H1 (cell line): ENCODE measurements around the gene FOXL2. TPM values are rescaled to one million over a fixed set of nuclear protein-coding genes. Genes with fewer than 3 reads are reported as not detected.

Experiments
- CTCF ChIA-PET: fragments of 300-600 bp; sonication (Branson Sonifier 250); formaldehyde crosslinking; loops from one replicate; lab custom pipeline; 2021; ENCODE audit not compliant: partially characterized antibody; lab: Charles Lee
- POLR2A ChIA-PET: fragments of 300-600 bp; sonication (Branson Sonifier 250); formaldehyde crosslinking; loops from one replicate; lab custom pipeline; 2021; ENCODE audit warnings: inconsistent platforms; ENCODE audit not compliant: partially characterized antibody; lab: Charles Lee
- DNase-seq, 2 experiments: peaks; one replicate each; pipeline versions ENCODE4 v3.0.0 to v3.0.0-alpha.2; 2010 to 2022; ENCODE audit warnings: low spot score in 2 of 2, low read depth in 1 of 2, mixed read lengths in 1 of 2
- FAIRE-seq: peaks from 2 replicates; lab custom pipeline; 2011; peaks lifted over from hg19 to GRCh38; lab: Jason Lieb, UNC
- H2AFZ ChIP-seq: 2 replicates; pipeline ENCODE4 v1.8.1; 2012; ENCODE audit warnings: low read length, inconsistent platforms
- H2AK5ac ChIP-seq: 2 replicates; pipeline ENCODE4 v1.6.1; 2013; ENCODE audit warnings: low read depth, low read length
- H2BK120ac ChIP-seq: replicated peaks from 2 replicates; pipeline ENCODE3; 2013; ENCODE audit warnings: low read depth, low read length, inconsistent platforms
- H2BK12ac ChIP-seq: 2 replicates; pipeline ENCODE4 v1.6.1; 2013; ENCODE audit warnings: low read depth, low read length
- H2BK15ac ChIP-seq: 2 replicates; pipeline ENCODE4 v1.6.1; 2013; ENCODE audit warnings: low read length
- H2BK20ac ChIP-seq: 2 replicates; pipeline ENCODE4 v1.6.1; 2013; ENCODE audit warnings: low read length
- H2BK5ac ChIP-seq: 2 replicates; pipeline ENCODE4 v1.6.1; 2013; ENCODE audit warnings: low read depth, low read length
- H3K14ac ChIP-seq: 2 replicates; pipeline ENCODE4 v1.6.1; 2013; ENCODE audit warnings: inconsistent platforms; ENCODE audit not compliant: insufficient read length
- H3K18ac ChIP-seq: 2 replicates; pipeline ENCODE4 v1.6.1; 2013; ENCODE audit warnings: low read length; ENCODE audit errors: extremely low read depth
- H3K23ac ChIP-seq: 2 replicates; pipeline ENCODE4 v1.6.1; 2013; ENCODE audit warnings: inconsistent platforms; ENCODE audit not compliant: insufficient read length
- H3K23me2 ChIP-seq: 2 replicates; pipeline ENCODE4 v1.6.1; 2013; ENCODE audit warnings: low read depth, low read length
- H3K27ac ChIP-seq: 2 replicates; pipeline ENCODE4 v1.6.1; 2011; ENCODE audit warnings: low read depth, low read length, inconsistent platforms
- H3K27me3 ChIP-seq, 4 experiments: replicated peaks in 1 of 4; 1 replicate in 1 of 4; 2 replicates in 3 of 4; pipeline versions ENCODE4 v1.6.1 to v1.8.1; 2011 to 2013; ENCODE audit warnings: low read length in 3 of 4, mild to moderate bottlenecking in 3 of 4, inconsistent platforms in 2 of 4, mixed read lengths in 2 of 4, moderate library complexity in 1 of 4; ENCODE audit not compliant: control insufficient read depth in 3 of 4, insufficient read depth in 3 of 4; ENCODE audit errors: extremely low read depth in 1 of 4
- H3K36me3 ChIP-seq, 4 experiments: 2 replicates each; pipeline versions ENCODE4 v1.6.1 to v1.8.1; 2011 to 2013; ENCODE audit warnings: mild to moderate bottlenecking in 4 of 4, low read length in 3 of 4, moderate library complexity in 2 of 4, control low read depth in 1 of 4, inconsistent platforms in 1 of 4; ENCODE audit not compliant: insufficient read depth in 4 of 4, control insufficient read depth in 2 of 4
- H3K4ac ChIP-seq: replicated peaks from 2 replicates; pipeline ENCODE3; 2013; ENCODE audit warnings: low read length, low read depth, mixed read lengths, inconsistent platforms; ENCODE audit not compliant: insufficient read length
- H3K4me1 ChIP-seq, 4 experiments: replicated peaks in 1 of 4; 1 replicate in 1 of 4; 2 replicates in 3 of 4; pipeline versions ENCODE4 v1.6.1 to v1.8.1; 2011 to 2013; ENCODE audit warnings: low read length in 3 of 4, inconsistent platforms in 2 of 4, mixed read lengths in 1 of 4; ENCODE audit not compliant: insufficient read depth in 4 of 4, control insufficient read depth in 3 of 4
- H3K4me2 ChIP-seq, 2 experiments: 2 replicates each; pipeline versions ENCODE4 v1.6.1 to v1.8.1; 2011 to 2013; ENCODE audit warnings: low read depth in 2 of 2, low read length in 2 of 2, control low read depth in 1 of 2, inconsistent platforms in 1 of 2, mild to moderate bottlenecking in 1 of 2; ENCODE audit not compliant: insufficient read depth in 1 of 2
- H3K4me3 ChIP-seq, 4 experiments: fragments of 200-600, 300-600 bp in 1 of 4; sonication (generic), shearing (Covaris generic), sonication (Bioruptor Twin) in 1 of 4; 2 replicates each; pipeline versions ENCODE4 v1.5.1 to v1.8.1; 2011 to 2016; ENCODE audit warnings: low read length in 4 of 4, low read depth in 3 of 4, control low read depth in 2 of 4, inconsistent platforms in 2 of 4, mild to moderate bottlenecking in 2 of 4, mixed read lengths in 1 of 4, moderate library complexity in 1 of 4; ENCODE audit not compliant: insufficient read depth in 2 of 4; ENCODE audit errors: extremely low read depth in 1 of 4
- H3K56ac ChIP-seq: replicated peaks from 2 replicates; pipeline ENCODE3; 2013; ENCODE audit warnings: low read depth, mild to moderate bottlenecking, mixed read lengths, low read length, inconsistent platforms; ENCODE audit not compliant: insufficient read length
- H3K79me1 ChIP-seq: 2 replicates; pipeline ENCODE4 v1.6.1; 2013; ENCODE audit warnings: low read depth, low read length, control low read depth
- H3K79me2 ChIP-seq, 2 experiments: 2 replicates each; pipeline versions ENCODE4 v1.6.1 to v1.8.1; 2012 to 2013; ENCODE audit warnings: low read length in 2 of 2, mild to moderate bottlenecking in 2 of 2, inconsistent platforms in 1 of 2; ENCODE audit not compliant: insufficient read depth in 2 of 2, control insufficient read depth in 1 of 2
- H3K9ac ChIP-seq, 4 experiments: replicated peaks in 1 of 4; 1 replicate in 1 of 4; 2 replicates in 3 of 4; pipeline versions ENCODE4 v1.6.1 to v1.8.1; 2011 to 2013; ENCODE audit warnings: low read depth in 3 of 4, low read length in 3 of 4, control low read depth in 2 of 4, mild to moderate bottlenecking in 2 of 4, moderate library complexity in 2 of 4, inconsistent platforms in 1 of 4; ENCODE audit errors: extremely low read depth in 1 of 4
- H3K9me3 ChIP-seq, 2 experiments: 2 replicates each; pipeline versions ENCODE4 v1.6.1 to v1.8.1; 2012 to 2013; ENCODE audit warnings: mild to moderate bottlenecking in 2 of 2, moderate library complexity in 2 of 2, control low read depth in 1 of 2, inconsistent platforms in 1 of 2, low read depth in 1 of 2, low read length in 1 of 2, mixed read lengths in 1 of 2; ENCODE audit not compliant: insufficient read depth in 2 of 2
- H4K20me1 ChIP-seq, 2 experiments: replicated peaks in 1 of 2; 2 replicates each; pipeline versions ENCODE3 to v1.8.1; 2011 to 2013; ENCODE audit warnings: inconsistent platforms in 2 of 2, low read length in 2 of 2, mild to moderate bottlenecking in 1 of 2; ENCODE audit not compliant: insufficient read depth in 2 of 2, control insufficient read depth in 1 of 2
- H4K5ac ChIP-seq: 2 replicates; pipeline ENCODE4 v1.6.1; 2013; ENCODE audit warnings: low read length, low read depth, mixed read lengths, inconsistent platforms; ENCODE audit not compliant: insufficient read length
- H4K8ac ChIP-seq: 2 replicates; pipeline ENCODE4 v1.8.0; 2013; ENCODE audit warnings: mild to moderate bottlenecking, moderate library complexity, low read length, inconsistent platforms; ENCODE audit not compliant: insufficient read depth; ENCODE audit errors: extremely low read depth
- H4K91ac ChIP-seq: replicated peaks from 2 replicates; pipeline ENCODE3; 2013; ENCODE audit warnings: low read length, mixed read lengths, inconsistent platforms; ENCODE audit not compliant: insufficient read length
- BACH1 ChIP-seq: IDR thresholded peaks from 2 replicates; pipeline ENCODE4 v1.6.1; 2012; ENCODE audit warnings: low read length, improper control_type of control experiment
- BCL11A ChIP-seq, 2 experiments: IDR thresholded peaks; one replicate each; pipeline ENCODE4 v1.6.1; 2011; ENCODE audit warnings: low read depth in 2 of 2, low read length in 2 of 2, mild to moderate bottlenecking in 2 of 2
- KDM1A ChIP-seq: fragments of 200-600, 300-600 bp; sonication (generic); IDR thresholded peaks from 2 replicates; pipeline ENCODE4 v1.7.1; 2016; ENCODE audit warnings: mild to moderate bottlenecking, low read length, borderline replicate concordance
- NRF1 ChIP-seq: IDR thresholded peaks from 2 replicates; pipeline ENCODE4 v1.6.1; 2011; ENCODE audit warnings: mild to moderate bottlenecking, low read depth, low read length, improper control_type of control experiment
- POLR2AphosphoS5 ChIP-seq: IDR thresholded peaks from 2 replicates; pipeline ENCODE4 v1.6.1; 2011; ENCODE audit warnings: low read depth, low read length
- RAD21 ChIP-seq, 2 experiments: IDR thresholded peaks in 1 of 2; conservative IDR thresholded peaks in 1 of 2; 2 replicates each; pipeline ENCODE4 v1.6.1; 2011; ENCODE audit warnings: low read depth in 2 of 2, low read length in 2 of 2, improper control_type of control experiment in 1 of 2, inconsistent platforms in 1 of 2, mild to moderate bottlenecking in 1 of 2, moderate library complexity in 1 of 2
- TBP ChIP-seq: IDR thresholded peaks from 2 replicates; pipeline ENCODE4 v1.6.1; 2011; ENCODE audit warnings: low read depth, low read length, improper control_type of control experiment
- WGBS, 2 experiments: shearing (Covaris generic) in 1 of 2; methylation state at CpG; one replicate each; pipeline versions ENCODE4 v1.1.6 to v1.1.7; 2013 to 2015; ENCODE audit warnings: low lambda C conversion rate in 2 of 2, mixed read lengths in 2 of 2, inconsistent platforms in 1 of 2, low coverage in 1 of 2, missing lambda C conversion rate in 1 of 2; ENCODE audit not compliant: insufficient replicate concordance in 2 of 2, insufficient coverage in 1 of 2, insufficient read length in 1 of 2; ENCODE audit errors: extremely low coverage in 1 of 2, missing lambda C conversion rate in 1 of 2; 5-methylcytosine and 5-hydroxymethylcytosine counted together
- polyA plus RNA-seq, 7 experiments: library from polyadenylated mRNA; depleted of rRNA in 3 of 7; stranded (reverse) in 5 of 7; unstranded in 2 of 7; fragments of >200 nt in 5 of 7; fragments of 200-250 nt in 2 of 7; gene quantifications; 1 replicate in 5 of 7; 2 replicates in 1 of 7; 4 replicates in 1 of 7; pipeline versions ENCODE4 v1.2.1 to v1.2.3, GENCODE V29; 2011 to 2013; ENCODE audit warnings: missing spikeins in 2 of 7, mixed read lengths in 2 of 7
- total RNA-seq: library from RNA; stranded (reverse); fragmentation: NEBNext Ultra II Directional; extraction: Animal tissue kit (Norgen Biotek cat#: 25700); gene quantifications from 2 replicates; pipeline ENCODE4 v1.2.1, GENCODE V29; 2021

Gene FOXL2
- total and polyA plus RNA-seq, 2 of the 8 experiments (the other 6 are each of a cell fraction or from before 2014, with no cell fraction given), result 0.59 to 2.4 TPM

- Histone ChIP-seq H4K5ac (no peak overlapping the region), H3K79me2 (no peaks in the 10 kb centered on the region), H2AK5ac (no peak overlapping the region; the same call in 1 of the 2 replicates), H3K4me3 (no peak overlapping the region), H4K8ac (no peak overlapping the region), H3K18ac (no peak overlapping the region), H2BK15ac (0 out of 2 replicates have a peak overlapping the region, but pooled peaks have one; percentile 1), H2AFZ (no peak overlapping the region), H2BK20ac (0 out of 2 replicates have a peak overlapping the region, but pooled peaks have one; percentile 75), H3K9ac (no peak overlapping the region), H3K36me3 (peaks cover 0 to 9% (median 0%) of the 10 kb centered on the region in 4 experiments; a peak in 1 of 8 replicates), H3K79me1 (no peaks in the 10 kb centered on the region), H3K56ac (no peak overlapping the region), H4K91ac (no peak overlapping the region), H3K4ac (no peak overlapping the region), H2BK120ac (no peak overlapping the region), H3K14ac (no peak overlapping the region), H2BK12ac (peak overlapping the region; percentile 70; the same call in 1 of the 2 replicates), H3K23me2 (peaks cover 17% of the 10 kb centered on the region; the same call in 1 of the 2 replicates), H3K4me1 (peaks cover 4 to 31% (median 18%) of the 10 kb centered on the region in 4 experiments), H3K27ac (no peak overlapping the region)
- no peak for DNase-seq
- FAIRE-seq, result no peak
- CTCF ChIA-PET, result interaction anchor here (0.9 to 15.6 kb wide), 9 partner anchors 9 to 386 kb away, joined by 3 to 223 read pairs (median 11); no protein-coding TSS in a partner anchor
- WGBS, 2 experiments, result 84% methylated on average over 4 of the region's 4 CpGs; no CpG with 5 or more reads in 1 of the 2 experiments
- POLR2A ChIA-PET, result interaction anchor here (0.6 to 1.6 kb wide), 4 partner anchors 9 to 38 kb away, joined by 3 to 6 read pairs (median 4); no protein-coding TSS in a partner anchor
- TF ChIP-seq POLR2AphosphoS5 (no peak), BCL11A (IDR thresholded peaks at IDR 0.05; ENCODE audit: low read depth in 2 of 2, low read length in 2 of 2) (no peak), BACH1 (no peak), KDM1A (no peak), TBP (no peak), NRF1 (no peak), RAD21 (IDR thresholded peaks at IDR 0.05 in 1 of 2, conservative IDR thresholded peaks at IDR 0.05 in 1 of 2; ENCODE audit: low read depth in 2 of 2, low read length in 2 of 2) (no peak)
- TF ChIP-seq, all 59 proteins: peak for 0
- no peak overlapping the region; a peak in 1 of 4 replicates for H3K4me2 ChIP-seq
- H2BK5ac ChIP-seq, result no peak overlapping the region
- H3K27me3 ChIP-seq, result peaks cover 87 to 100% (median 95%) of the 10 kb centered on the region in 4 experiments
- H3K9me3 ChIP-seq, result no peaks in the 10 kb centered on the region; a peak in 1 of 4 replicates
- H3K23ac ChIP-seq, result no peak overlapping the region
- H4K20me1 ChIP-seq, result peaks cover 7 to 27% of the 10 kb centered on the region in 2 experiments
These were observed 4.7 kb downstream of the FOXL2 start for GRCh38 chr3:138942271-138942670.
